ENCODE measurements around the gene IRF9. TPM values are rescaled to one million over a fixed set of nuclear protein-coding genes. Genes with fewer than 3 reads are reported as not detected.

IRF9 gene
- total and polyA plus RNA-seq, 4 donors: 75.3 to 124 (median 95.6) TPM

DNA sequence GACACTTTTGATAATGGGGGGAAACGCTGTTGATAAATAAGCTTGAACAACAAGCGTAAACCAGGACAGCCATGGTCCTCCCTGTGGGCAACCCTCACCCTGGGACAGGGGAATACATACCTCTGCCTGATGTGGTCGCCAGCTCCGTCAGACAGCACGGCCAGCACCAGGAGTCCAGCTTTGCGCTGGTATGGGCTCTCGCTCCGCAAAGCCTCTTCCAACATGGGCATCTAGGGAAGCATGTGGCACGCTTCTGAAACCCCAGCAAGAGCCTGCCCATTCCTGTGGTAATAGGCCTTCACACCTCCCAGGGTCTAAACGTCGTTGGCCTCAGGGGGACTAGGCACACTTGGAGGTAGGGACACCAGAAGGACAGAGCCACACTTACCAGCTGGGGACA is 24.7 kb downstream of the IRF9 start:
- TF ChIP-seq, protein P1, sequence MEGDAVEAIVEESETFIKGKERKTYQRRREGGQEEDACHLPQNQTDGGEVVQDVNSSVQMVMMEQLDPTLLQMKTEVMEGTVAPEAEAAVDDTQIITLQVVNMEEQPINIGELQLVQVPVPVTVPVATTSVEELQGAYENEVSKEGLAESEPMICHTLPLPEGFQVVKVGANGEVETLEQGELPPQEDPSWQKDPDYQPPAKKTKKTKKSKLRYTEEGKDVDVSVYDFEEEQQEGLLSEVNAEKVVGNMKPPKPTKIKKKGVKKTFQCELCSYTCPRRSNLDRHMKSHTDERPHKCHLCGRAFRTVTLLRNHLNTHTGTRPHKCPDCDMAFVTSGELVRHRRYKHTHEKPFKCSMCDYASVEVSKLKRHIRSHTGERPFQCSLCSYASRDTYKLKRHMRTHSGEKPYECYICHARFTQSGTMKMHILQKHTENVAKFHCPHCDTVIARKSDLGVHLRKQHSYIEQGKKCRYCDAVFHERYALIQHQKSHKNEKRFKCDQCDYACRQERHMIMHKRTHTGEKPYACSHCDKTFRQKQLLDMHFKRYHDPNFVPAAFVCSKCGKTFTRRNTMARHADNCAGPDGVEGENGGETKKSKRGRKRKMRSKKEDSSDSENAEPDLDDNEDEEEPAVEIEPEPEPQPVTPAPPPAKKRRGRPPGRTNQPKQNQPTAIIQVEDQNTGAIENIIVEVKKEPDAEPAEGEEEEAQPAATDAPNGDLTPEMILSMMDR (IDR thresholded peaks at IDR 0.05; ENCODE audit: control extremely low read depth, extremely low read depth): no peak
- Histone ChIP-seq H3K27ac (ENCODE audit: low read depth in 1 of 2, low read length in 1 of 2) (no peak overlapping the region), H3K4me3 (no peak overlapping the region), H3K9ac (ENCODE audit: insufficient read depth in 1 of 2, low read length in 2 of 2) (no peak overlapping the region), H3K36me3 (ENCODE audit: control insufficient read depth in 4 of 4, insufficient read depth in 4 of 4, low read length in 4 of 4) (peaks cover 23 to 54% (median 28%) of the 10 kb centered on the region in 4 donors), H3K4me1 (ENCODE audit: control insufficient read depth in 5 of 5, insufficient read depth in 5 of 5, low read length in 5 of 5) (peaks cover 0 to 8% (median 5%) of the 10 kb centered on the region in 5 donors), H3K9me3 (ENCODE audit: control insufficient read depth in 4 of 4, insufficient read depth in 3 of 4, low read length in 3 of 4) (no peaks in the 10 kb centered on the region), H3K27me3 (ENCODE audit: control insufficient read depth in 3 of 3, insufficient read depth in 3 of 3, low read length in 2 of 3) (no peaks in the 10 kb centered on the region)
- ATAC-seq (ENCODE audit: insufficient read depth, low FRiP score) (no peak), DNase-seq (no peak)
- 92 to 96% methylated on average over 11 of the region's 11 CpGs for WGBS, 2 donors

DNA sequence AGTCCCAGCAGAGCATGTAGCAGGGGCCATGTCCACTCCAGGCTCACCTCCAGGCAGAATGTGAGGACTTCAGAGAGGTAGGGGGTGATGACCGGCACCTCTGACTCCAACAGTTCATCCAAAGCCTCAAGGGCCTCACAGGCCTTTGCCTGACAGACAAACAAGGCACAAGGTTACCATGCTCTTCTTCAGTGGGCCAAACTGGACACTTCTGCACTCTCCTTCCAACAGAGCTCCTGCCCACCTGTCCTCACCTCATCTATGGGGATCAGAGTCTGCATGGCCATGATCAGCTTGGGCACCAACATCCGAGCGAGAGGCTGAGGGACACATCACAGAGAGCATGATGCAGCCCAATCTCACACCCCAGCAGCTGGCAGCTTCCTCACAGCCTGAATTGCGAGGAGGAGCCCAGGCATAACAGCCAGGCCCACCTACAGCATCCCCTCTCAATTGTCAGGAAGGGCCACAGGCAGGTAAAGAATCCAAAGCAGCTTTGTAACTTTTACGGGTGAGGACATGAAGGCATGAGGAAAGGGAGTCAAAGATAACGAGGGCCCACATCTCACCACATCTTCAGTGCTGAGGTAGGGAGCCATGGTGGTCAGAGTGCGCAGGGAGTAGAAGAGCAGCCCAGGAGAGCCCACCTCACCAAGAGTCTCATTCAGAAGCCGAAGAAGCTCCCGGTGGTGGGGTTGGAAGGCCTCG is 25.9 kb downstream of the IRF9 start:
- whole genome bisulfite sequencing, 2 donors: 93 to 99% methylated on average over 10 of the region's 10 CpGs
- Histone ChIP-seq H3K9me3 (ENCODE audit: control insufficient read depth in 4 of 4, insufficient read depth in 3 of 4, low read length in 3 of 4) (no peaks in the 10 kb centered on the region), H3K4me3 (no peak overlapping the region), H3K9ac (ENCODE audit: insufficient read depth in 1 of 2, low read length in 2 of 2) (no peak overlapping the region), H3K27me3 (ENCODE audit: control insufficient read depth in 3 of 3, insufficient read depth in 3 of 3, low read length in 2 of 3) (no peaks in the 10 kb centered on the region), H3K4me1 (ENCODE audit: control insufficient read depth in 5 of 5, insufficient read depth in 5 of 5, low read length in 5 of 5) (peaks cover 0 to 8% (median 5%) of the 10 kb centered on the region in 5 donors), H3K27ac (ENCODE audit: low read depth in 1 of 2, low read length in 1 of 2) (no peak overlapping the region), H3K36me3 (ENCODE audit: control insufficient read depth in 4 of 4, insufficient read depth in 4 of 4, low read length in 4 of 4) (peaks cover 23 to 46% (median 29%) of the 10 kb centered on the region in 4 donors)
- TF ChIP-seq, protein P1 (IDR thresholded peaks at IDR 0.05; ENCODE audit: control extremely low read depth, extremely low read depth): no peak
- DNase-seq (no peak), ATAC-seq (ENCODE audit: insufficient read depth, low FRiP score) (no peak)

DNA sequence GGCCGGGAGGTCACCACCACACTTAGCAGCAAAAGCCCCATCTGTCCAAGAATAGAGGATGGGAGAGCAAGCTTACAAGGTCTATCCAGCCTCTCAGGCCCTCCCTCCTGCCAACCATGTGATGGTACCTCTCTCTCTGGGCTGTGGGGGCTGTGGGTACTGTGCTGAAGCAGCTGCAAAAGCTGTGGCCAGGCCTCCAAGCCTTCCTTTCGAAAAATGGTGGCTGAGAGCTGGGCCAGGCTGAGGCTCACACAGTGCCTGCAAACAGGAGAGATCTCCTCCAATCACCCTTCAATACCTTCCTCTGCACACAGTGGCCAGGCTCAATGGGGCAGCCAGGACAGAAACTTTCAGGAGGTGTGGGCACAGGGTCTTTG is 26.5 kb downstream of the IRF9 start:
- H3K36me3 ChIP-seq (ENCODE audit: control insufficient read depth in 4 of 4, insufficient read depth in 4 of 4, low read length in 4 of 4): peaks cover 24 to 45% (median 30%) of the 10 kb centered on the region in 4 donors
- H3K4me1 ChIP-seq (ENCODE audit: control insufficient read depth in 5 of 5, insufficient read depth in 5 of 5, low read length in 5 of 5): peaks cover 0 to 8% (median 5%) of the 10 kb centered on the region in 5 donors
- ATAC-seq (ENCODE audit: insufficient read depth, low FRiP score) (no peak), DNase-seq (no peak)
- TF ChIP-seq, protein P1 (IDR thresholded peaks at IDR 0.05; ENCODE audit: control extremely low read depth, extremely low read depth): no peak
- H3K27ac ChIP-seq (ENCODE audit: low read depth in 1 of 2, low read length in 1 of 2): no peak overlapping the region
- peak overlapping the region in 1 of 2 donors; percentile 51 for H3K9ac ChIP-seq (ENCODE audit: insufficient read depth in 1 of 2, low read length in 2 of 2)
- H3K9me3 ChIP-seq (ENCODE audit: control insufficient read depth in 4 of 4, insufficient read depth in 3 of 4, low read length in 3 of 4): no peaks in the 10 kb centered on the region
- WGBS, 2 donors: 90 to 96% methylated on average over 2 of the region's 2 CpGs
- H3K4me3 ChIP-seq: peak overlapping the region; percentile 69
- H3K27me3 ChIP-seq (ENCODE audit: control insufficient read depth in 3 of 3, insufficient read depth in 3 of 3, low read length in 2 of 3): no peaks in the 10 kb centered on the region

Data from lung (tissue), 12 donors.